Prostate gland (tissue), 2 donors: ENCODE results near the gene SCML2.

Experiments
- CTCF ChIP-seq, 4 experiments: fragments of 200-600 bp in 2 of 4; fragments of 450-650 bp in 2 of 4; sonication (generic) in 2 of 4; IDR thresholded peaks; 1 replicate in 3 of 4; 2 replicates in 1 of 4; pipeline ENCODE4 v1.5.1; 2016 to 2019; ENCODE audit warnings: antibody characterized with exemption in 4 of 4, mild to moderate bottlenecking in 2 of 4, moderate library complexity in 2 of 4
- POLR2A ChIP-seq: fragments of 450-650 bp; IDR thresholded peaks from one replicate; pipeline ENCODE4 v1.6.1; 2016; ENCODE audit warnings: antibody characterized with exemption, mild to moderate bottlenecking

- TF ChIP-seq CTCF (IDR thresholded peaks at IDR 0.05): no peak
- no peak for TF ChIP-seq POLR2A
Observed at GRCh38 chrX:18354369-18355223, at the start of gene SCML2.
